ENCODE measurements around the gene TRABD2B.

DNA sequence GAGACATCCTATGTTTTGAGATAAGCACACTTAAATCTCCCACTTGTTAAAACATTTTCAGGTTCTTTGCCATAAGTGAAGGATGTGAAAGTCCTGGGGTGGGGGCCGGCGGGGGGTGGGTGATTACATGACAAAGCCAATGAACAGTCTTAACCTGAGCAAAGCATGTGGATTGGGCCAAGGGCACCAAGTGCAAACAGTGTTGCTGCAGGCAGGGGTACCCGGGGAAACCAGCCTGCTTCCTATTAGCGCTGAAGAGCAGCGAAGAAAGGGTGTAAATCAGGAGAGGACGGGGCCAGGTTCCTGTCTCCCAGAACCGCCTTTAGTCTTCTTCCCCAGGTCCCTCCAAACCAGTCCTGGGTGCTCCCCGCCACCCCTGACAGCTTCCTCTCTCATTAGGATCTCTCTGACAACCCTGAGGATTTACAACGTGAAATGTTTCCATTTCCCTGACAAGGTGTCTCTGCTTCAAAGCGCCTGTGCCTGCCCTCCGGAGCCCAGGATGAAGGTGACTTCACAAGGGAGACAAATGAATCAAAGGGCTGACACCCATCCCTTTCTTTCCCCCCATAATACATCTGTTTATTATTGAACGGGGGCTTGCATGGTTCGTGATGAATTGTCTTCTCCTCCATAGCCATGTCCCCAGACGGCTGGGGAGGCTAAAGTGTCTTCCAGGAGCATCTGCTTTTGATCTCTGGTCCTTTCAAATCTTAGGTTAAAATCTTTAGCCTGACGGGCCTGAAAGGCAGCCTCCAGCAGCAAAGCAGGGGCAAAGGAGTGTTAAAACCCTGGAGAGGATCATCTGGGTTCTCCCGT is 109.5 kb downstream of the TRABD2B start:
- no peak for TF ChIP-seq EZH2phosphoT487 (IDR thresholded peaks at IDR 0.05; ENCODE audit: borderline replicate concordance)
- TF ChIP-seq, protein P1, sequence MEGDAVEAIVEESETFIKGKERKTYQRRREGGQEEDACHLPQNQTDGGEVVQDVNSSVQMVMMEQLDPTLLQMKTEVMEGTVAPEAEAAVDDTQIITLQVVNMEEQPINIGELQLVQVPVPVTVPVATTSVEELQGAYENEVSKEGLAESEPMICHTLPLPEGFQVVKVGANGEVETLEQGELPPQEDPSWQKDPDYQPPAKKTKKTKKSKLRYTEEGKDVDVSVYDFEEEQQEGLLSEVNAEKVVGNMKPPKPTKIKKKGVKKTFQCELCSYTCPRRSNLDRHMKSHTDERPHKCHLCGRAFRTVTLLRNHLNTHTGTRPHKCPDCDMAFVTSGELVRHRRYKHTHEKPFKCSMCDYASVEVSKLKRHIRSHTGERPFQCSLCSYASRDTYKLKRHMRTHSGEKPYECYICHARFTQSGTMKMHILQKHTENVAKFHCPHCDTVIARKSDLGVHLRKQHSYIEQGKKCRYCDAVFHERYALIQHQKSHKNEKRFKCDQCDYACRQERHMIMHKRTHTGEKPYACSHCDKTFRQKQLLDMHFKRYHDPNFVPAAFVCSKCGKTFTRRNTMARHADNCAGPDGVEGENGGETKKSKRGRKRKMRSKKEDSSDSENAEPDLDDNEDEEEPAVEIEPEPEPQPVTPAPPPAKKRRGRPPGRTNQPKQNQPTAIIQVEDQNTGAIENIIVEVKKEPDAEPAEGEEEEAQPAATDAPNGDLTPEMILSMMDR (IDR thresholded peaks at IDR 0.05 in 2 of 3, conservative IDR thresholded peaks at IDR 0.05 in 1 of 3; ENCODE audit: borderline replicate concordance in 1 of 3, insufficient read depth in 1 of 3, low read depth in 2 of 3, low read length in 2 of 3): no peak
- no peak for TF ChIP-seq CEBPB (IDR thresholded peaks at IDR 0.05; ENCODE audit: low read depth)
- no peak for TF ChIP-seq EZH2 (IDR thresholded peaks at IDR 0.05)
- no peak for TF ChIP-seq TCF7L2 (IDR thresholded peaks at IDR 0.05; ENCODE audit: borderline replicate concordance, extremely low read depth, insufficient read depth, insufficient read length)
- TF ChIP-seq EGR1 (IDR thresholded peaks at IDR 0.05; ENCODE audit: low read depth): no peak
- TF ChIP-seq POLR2AphosphoS5 (IDR thresholded peaks at IDR 0.05; ENCODE audit: low read depth, low read length): no peak
- no peak for TF ChIP-seq POLR2A (IDR thresholded peaks at IDR 0.05; ENCODE audit: borderline replicate concordance, extremely low read depth, insufficient read depth, insufficient read length)
- TF ChIP-seq, protein P2, sequence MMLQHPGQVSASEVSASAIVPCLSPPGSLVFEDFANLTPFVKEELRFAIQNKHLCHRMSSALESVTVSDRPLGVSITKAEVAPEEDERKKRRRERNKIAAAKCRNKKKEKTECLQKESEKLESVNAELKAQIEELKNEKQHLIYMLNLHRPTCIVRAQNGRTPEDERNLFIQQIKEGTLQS (IDR thresholded peaks at IDR 0.05): no peak

All from HCT116 (cell line).